HG02981 (cell line): Measurements from ENCODE around the gene AMOTL2.

Experiments used
- ATAC-seq: cut with Tn5 transposase; IDR thresholded peaks from one replicate; pipeline ENCODE4 v1.9.1; 2021; ENCODE audit warnings: mild to moderate bottlenecking, moderate library complexity; ENCODE audit not compliant: unreplicated experiment

AMOTL2 gene

GRCh38 chr3:134366928-134367811, 7.1 kb downstream of the AMOTL2 start:
- ATAC-seq: no peak

GRCh38 chr3:134366221-134366927, 7.9 kb downstream of the AMOTL2 start:
- ATAC-seq: no peak

- ATAC-seq: no peak
These were observed 8.5 kb downstream of the AMOTL2 start for GRCh38 chr3:134365766-134366065.

GRCh38 chr3:134364936-134365765, 9.1 kb downstream of the AMOTL2 start:
- no peak for ATAC-seq

- no peak for ATAC-seq
These were observed 9.9 kb downstream of the AMOTL2 start for GRCh38 chr3:134364061-134364935.

- ATAC-seq: no peak
These were observed 10.9 kb downstream of the AMOTL2 start for GRCh38 chr3:134363381-134363755.

- no peak for ATAC-seq
These were observed 11.4 kb downstream of the AMOTL2 start for GRCh38 chr3:134362670-134363380.

GRCh38 chr3:134362221-134362620, 12.0 kb downstream of the AMOTL2 start:
- no peak for ATAC-seq

- no peak for ATAC-seq
These were observed 12.9 kb downstream of the AMOTL2 start for GRCh38 chr3:134361162-134361835.

- no peak for ATAC-seq
These were observed 14.2 kb downstream of the AMOTL2 start for GRCh38 chr3:134360046-134360445.

- ATAC-seq: no peak
These were observed 14.9 kb downstream of the AMOTL2 start for GRCh38 chr3:134359121-134360010.

- no peak for ATAC-seq
These were observed 16.1 kb downstream of the AMOTL2 start for GRCh38 chr3:134357914-134358811.

- ATAC-seq: no peak
These were observed 16.9 kb downstream of the AMOTL2 start for GRCh38 chr3:134357261-134357913.

GRCh38 chr3:134356411-134357040, 17.7 kb downstream of the AMOTL2 start:
- no peak for ATAC-seq

- ATAC-seq: no peak
These were observed 18.8 kb downstream of the AMOTL2 start for GRCh38 chr3:134355416-134355815.

- no peak for ATAC-seq
These were observed 19.5 kb downstream of the AMOTL2 start for GRCh38 chr3:134354612-134355251.
